ENCODE results near the gene RPS6KB1. TPM values are rescaled to one million over a fixed set of nuclear protein-coding genes. Genes with fewer than 3 reads are reported as not detected.

Gene RPS6KB1
- total RNA-seq, 1 experiment from 2014 or later = 21.6 TPM

DNA sequence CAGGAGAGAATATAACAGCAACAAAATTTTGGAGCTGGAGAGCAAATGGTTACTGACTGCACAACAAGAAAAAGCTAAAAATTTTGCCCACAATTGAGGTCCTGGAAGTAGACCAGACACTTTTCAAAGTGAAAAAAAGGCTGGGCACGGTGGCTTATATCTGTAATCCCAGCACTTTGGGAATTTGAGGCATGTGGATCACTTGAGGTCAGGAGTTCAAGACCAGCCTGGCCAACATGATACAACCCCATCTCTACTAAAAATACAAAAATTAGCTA, 23.0 kb upstream of the RPS6KB1 start:
- H3K27ac Mint-ChIP-seq = no peak overlapping the region
- ATAC-seq = no peak
- H3K27me3 Mint-ChIP-seq (ENCODE audit: low read depth) = no peaks in the 10 kb centered on the region
- no peaks in the 10 kb centered on the region for H3K9me3 Mint-ChIP-seq
- POLR2A ChIA-PET = no interaction called here
- CTCF ChIA-PET = interaction anchor here (0.8 to 2.7 kb wide), 9 partner anchors 9 to 167 kb away, joined by 3 to 13 read pairs (median 4); no protein-coding TSS in a partner anchor
- no peak for DNase-seq (ENCODE audit: low spot score)
- peaks cover 7% of the 10 kb centered on the region for H3K36me3 Mint-ChIP-seq
- H3K4me3 Mint-ChIP-seq = no peak overlapping the region
- no peaks in the 10 kb centered on the region for H3K4me1 Mint-ChIP-seq
- TF ChIP-seq, protein P1, sequence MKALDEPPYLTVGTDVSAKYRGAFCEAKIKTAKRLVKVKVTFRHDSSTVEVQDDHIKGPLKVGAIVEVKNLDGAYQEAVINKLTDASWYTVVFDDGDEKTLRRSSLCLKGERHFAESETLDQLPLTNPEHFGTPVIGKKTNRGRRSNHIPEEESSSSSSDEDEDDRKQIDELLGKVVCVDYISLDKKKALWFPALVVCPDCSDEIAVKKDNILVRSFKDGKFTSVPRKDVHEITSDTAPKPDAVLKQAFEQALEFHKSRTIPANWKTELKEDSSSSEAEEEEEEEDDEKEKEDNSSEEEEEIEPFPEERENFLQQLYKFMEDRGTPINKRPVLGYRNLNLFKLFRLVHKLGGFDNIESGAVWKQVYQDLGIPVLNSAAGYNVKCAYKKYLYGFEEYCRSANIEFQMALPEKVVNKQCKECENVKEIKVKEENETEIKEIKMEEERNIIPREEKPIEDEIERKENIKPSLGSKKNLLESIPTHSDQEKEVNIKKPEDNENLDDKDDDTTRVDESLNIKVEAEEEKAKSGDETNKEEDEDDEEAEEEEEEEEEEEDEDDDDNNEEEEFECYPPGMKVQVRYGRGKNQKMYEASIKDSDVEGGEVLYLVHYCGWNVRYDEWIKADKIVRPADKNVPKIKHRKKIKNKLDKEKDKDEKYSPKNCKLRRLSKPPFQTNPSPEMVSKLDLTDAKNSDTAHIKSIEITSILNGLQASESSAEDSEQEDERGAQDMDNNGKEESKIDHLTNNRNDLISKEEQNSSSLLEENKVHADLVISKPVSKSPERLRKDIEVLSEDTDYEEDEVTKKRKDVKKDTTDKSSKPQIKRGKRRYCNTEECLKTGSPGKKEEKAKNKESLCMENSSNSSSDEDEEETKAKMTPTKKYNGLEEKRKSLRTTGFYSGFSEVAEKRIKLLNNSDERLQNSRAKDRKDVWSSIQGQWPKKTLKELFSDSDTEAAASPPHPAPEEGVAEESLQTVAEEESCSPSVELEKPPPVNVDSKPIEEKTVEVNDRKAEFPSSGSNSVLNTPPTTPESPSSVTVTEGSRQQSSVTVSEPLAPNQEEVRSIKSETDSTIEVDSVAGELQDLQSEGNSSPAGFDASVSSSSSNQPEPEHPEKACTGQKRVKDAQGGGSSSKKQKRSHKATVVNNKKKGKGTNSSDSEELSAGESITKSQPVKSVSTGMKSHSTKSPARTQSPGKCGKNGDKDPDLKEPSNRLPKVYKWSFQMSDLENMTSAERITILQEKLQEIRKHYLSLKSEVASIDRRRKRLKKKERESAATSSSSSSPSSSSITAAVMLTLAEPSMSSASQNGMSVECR (CRISPR knock-in tag; IDR thresholded peaks at IDR 0.05; ENCODE audit: borderline replicate concordance) = no peak
- TF ChIP-seq KAT7 (CRISPR knock-in tag; IDR thresholded peaks at IDR 0.05; ENCODE audit: borderline replicate concordance) = no peak
- TF ChIP-seq NR3C1 (CRISPR knock-in tag; conservative IDR thresholded peaks at IDR 0.05; ENCODE audit: low read depth) = no peak
- TF ChIP-seq, protein P2, sequence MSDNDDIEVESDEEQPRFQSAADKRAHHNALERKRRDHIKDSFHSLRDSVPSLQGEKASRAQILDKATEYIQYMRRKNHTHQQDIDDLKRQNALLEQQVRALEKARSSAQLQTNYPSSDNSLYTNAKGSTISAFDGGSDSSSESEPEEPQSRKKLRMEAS (CRISPR knock-in tag; IDR thresholded peaks at IDR 0.05) = no peak
- TF ChIP-seq RELA (CRISPR knock-in tag; IDR thresholded peaks at IDR 0.05; ENCODE audit: borderline replicate concordance) = no peak
- TF ChIP-seq, protein P3, sequence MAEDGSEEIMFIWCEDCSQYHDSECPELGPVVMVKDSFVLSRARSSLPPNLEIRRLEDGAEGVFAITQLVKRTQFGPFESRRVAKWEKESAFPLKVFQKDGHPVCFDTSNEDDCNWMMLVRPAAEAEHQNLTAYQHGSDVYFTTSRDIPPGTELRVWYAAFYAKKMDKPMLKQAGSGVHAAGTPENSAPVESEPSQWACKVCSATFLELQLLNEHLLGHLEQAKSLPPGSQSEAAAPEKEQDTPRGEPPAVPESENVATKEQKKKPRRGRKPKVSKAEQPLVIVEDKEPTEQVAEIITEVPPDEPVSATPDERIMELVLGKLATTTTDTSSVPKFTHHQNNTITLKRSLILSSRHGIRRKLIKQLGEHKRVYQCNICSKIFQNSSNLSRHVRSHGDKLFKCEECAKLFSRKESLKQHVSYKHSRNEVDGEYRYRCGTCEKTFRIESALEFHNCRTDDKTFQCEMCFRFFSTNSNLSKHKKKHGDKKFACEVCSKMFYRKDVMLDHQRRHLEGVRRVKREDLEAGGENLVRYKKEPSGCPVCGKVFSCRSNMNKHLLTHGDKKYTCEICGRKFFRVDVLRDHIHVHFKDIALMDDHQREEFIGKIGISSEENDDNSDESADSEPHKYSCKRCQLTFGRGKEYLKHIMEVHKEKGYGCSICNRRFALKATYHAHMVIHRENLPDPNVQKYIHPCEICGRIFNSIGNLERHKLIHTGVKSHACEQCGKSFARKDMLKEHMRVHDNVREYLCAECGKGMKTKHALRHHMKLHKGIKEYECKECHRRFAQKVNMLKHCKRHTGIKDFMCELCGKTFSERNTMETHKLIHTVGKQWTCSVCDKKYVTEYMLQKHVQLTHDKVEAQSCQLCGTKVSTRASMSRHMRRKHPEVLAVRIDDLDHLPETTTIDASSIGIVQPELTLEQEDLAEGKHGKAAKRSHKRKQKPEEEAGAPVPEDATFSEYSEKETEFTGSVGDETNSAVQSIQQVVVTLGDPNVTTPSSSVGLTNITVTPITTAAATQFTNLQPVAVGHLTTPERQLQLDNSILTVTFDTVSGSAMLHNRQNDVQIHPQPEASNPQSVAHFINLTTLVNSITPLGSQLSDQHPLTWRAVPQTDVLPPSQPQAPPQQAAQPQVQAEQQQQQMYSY (CRISPR knock-in tag; IDR thresholded peaks at IDR 0.05) = no peak
- TF ChIP-seq EMX1 (CRISPR knock-in tag; IDR thresholded peaks at IDR 0.05) = no peak
- TF ChIP-seq ZNF423 (CRISPR knock-in tag; IDR thresholded peaks at IDR 0.05) = no peak
- no peak for TF ChIP-seq ZNF121 (CRISPR knock-in tag; IDR thresholded peaks at IDR 0.05)
- TF ChIP-seq, protein P4, sequence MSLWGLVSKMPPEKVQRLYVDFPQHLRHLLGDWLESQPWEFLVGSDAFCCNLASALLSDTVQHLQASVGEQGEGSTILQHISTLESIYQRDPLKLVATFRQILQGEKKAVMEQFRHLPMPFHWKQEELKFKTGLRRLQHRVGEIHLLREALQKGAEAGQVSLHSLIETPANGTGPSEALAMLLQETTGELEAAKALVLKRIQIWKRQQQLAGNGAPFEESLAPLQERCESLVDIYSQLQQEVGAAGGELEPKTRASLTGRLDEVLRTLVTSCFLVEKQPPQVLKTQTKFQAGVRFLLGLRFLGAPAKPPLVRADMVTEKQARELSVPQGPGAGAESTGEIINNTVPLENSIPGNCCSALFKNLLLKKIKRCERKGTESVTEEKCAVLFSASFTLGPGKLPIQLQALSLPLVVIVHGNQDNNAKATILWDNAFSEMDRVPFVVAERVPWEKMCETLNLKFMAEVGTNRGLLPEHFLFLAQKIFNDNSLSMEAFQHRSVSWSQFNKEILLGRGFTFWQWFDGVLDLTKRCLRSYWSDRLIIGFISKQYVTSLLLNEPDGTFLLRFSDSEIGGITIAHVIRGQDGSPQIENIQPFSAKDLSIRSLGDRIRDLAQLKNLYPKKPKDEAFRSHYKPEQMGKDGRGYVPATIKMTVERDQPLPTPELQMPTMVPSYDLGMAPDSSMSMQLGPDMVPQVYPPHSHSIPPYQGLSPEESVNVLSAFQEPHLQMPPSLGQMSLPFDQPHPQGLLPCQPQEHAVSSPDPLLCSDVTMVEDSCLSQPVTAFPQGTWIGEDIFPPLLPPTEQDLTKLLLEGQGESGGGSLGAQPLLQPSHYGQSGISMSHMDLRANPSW (CRISPR knock-in tag; conservative IDR thresholded peaks at IDR 0.05; ENCODE audit: low read depth) = no peak
- TF ChIP-seq TCF7 (CRISPR knock-in tag; IDR thresholded peaks at IDR 0.05; ENCODE audit: low read depth) = no peak
- TF ChIP-seq CREM (CRISPR knock-in tag; IDR thresholded peaks at IDR 0.05) = no peak

DNA sequence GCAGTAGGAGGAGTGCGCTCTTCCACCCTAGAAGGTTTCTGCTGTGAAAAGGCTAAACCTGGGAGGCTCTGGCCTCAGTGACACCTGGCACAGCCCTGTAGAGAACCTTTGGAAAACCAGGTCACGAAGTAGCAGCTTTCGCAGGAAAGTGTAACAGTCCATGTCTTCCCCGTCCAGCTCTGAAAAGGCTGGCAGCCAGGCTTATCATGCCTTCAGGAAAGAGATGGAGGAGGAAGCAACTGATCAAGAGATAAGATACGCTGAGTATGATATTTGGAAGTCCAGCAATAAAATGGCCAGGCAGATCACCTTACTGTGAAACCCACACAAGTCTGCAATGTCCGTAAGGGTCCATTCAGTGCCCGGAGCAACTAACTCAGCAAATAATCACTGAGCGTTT, 22.4 kb upstream of the RPS6KB1 start:
- H3K36me3 Mint-ChIP-seq = peaks cover 6% of the 10 kb centered on the region
- DNase-seq (ENCODE audit: low spot score) = no peak
- H3K27ac Mint-ChIP-seq = peak overlapping the region; percentile 60; the same call in 1 of the 2 replicates
- H3K27me3 Mint-ChIP-seq (ENCODE audit: low read depth) = no peaks in the 10 kb centered on the region
- no peak for ATAC-seq
- no peaks in the 10 kb centered on the region for H3K9me3 Mint-ChIP-seq
- no peaks in the 10 kb centered on the region for H3K4me1 Mint-ChIP-seq
- TF ChIP-seq RORB (CRISPR knock-in tag; IDR thresholded peaks at IDR 0.05) (no peak), FOXP1 (CRISPR knock-in tag; IDR thresholded peaks at IDR 0.05; ENCODE audit: borderline replicate concordance) (no peak), ZNF396 (CRISPR knock-in tag; IDR thresholded peaks at IDR 0.05; ENCODE audit: borderline replicate concordance) (no peak)
- TF ChIP-seq, protein P5, sequence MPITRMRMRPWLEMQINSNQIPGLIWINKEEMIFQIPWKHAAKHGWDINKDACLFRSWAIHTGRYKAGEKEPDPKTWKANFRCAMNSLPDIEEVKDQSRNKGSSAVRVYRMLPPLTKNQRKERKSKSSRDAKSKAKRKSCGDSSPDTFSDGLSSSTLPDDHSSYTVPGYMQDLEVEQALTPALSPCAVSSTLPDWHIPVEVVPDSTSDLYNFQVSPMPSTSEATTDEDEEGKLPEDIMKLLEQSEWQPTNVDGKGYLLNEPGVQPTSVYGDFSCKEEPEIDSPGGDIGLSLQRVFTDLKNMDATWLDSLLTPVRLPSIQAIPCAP (CRISPR knock-in tag; IDR thresholded peaks at IDR 0.05) = no peak
- TF ChIP-seq, protein P6, sequence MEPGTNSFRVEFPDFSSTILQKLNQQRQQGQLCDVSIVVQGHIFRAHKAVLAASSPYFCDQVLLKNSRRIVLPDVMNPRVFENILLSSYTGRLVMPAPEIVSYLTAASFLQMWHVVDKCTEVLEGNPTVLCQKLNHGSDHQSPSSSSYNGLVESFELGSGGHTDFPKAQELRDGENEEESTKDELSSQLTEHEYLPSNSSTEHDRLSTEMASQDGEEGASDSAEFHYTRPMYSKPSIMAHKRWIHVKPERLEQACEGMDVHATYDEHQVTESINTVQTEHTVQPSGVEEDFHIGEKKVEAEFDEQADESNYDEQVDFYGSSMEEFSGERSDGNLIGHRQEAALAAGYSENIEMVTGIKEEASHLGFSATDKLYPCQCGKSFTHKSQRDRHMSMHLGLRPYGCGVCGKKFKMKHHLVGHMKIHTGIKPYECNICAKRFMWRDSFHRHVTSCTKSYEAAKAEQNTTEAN (CRISPR knock-in tag; IDR thresholded peaks at IDR 0.05) = no peak
- H3K4me3 Mint-ChIP-seq = no peak overlapping the region
- POLR2A ChIA-PET = no interaction called here
- CTCF ChIA-PET = interaction anchor here (1.4 to 2.7 kb wide), 3 partner anchors 30 to 166 kb away, joined by 3 to 13 read pairs (median 3); no protein-coding TSS in a partner anchor
